Activated B cell treated with CpG ODN at 0.5 μM for 24 hours (primary cell): ENCODE results near the gene RORC. TPM values are rescaled to one million over a fixed set of nuclear protein-coding genes. Genes with fewer than 3 reads are reported as not detected.
"Not testable (repeated sequence)": the region's sequence is repeated elsewhere in the genome, so short reads cannot be mapped to it uniquely, and the experiment has no call there.

Experiments
- ATAC-seq: fragments of 200-7000 bp; cut with Tn5 transposase; one replicate; pipeline ENCODE4 v1.10.0; 2021; ENCODE audit warnings: low read depth, mild to moderate bottlenecking, moderate library complexity
- CTCF ChIA-PET: fragments of 350-600 bp; sonication (Branson Sonifier 250); formaldehyde crosslinking; loops from one replicate; lab custom pipeline; 2021; ENCODE audit warnings: antibody characterized with exemption; lab: Charles Lee
- POLR2A ChIA-PET: fragments of 350-600 bp; sonication (Branson Sonifier 250); formaldehyde crosslinking; loops from one replicate; lab custom pipeline; 2021; ENCODE audit warnings: antibody characterized with exemption; lab: Charles Lee
- DNase-seq: peaks from one replicate; pipeline ENCODE4 v3.0.0; 2022
- H3K27ac Mint-ChIP-seq: one replicate; pipeline ENCODE4 v1.8.0; 2020; ENCODE audit warnings: mixed read lengths
- H3K27me3 Mint-ChIP-seq: one replicate; pipeline ENCODE4 v1.8.0; 2021; ENCODE audit warnings: mixed read lengths
- H3K36me3 Mint-ChIP-seq: one replicate; pipeline ENCODE4 v1.8.0; 2021; ENCODE audit warnings: low read depth, mixed read lengths
- H3K4me1 Mint-ChIP-seq: one replicate; pipeline ENCODE4 v1.8.0; 2021; ENCODE audit warnings: mixed read lengths
- H3K4me3 Mint-ChIP-seq: one replicate; pipeline ENCODE4 v1.8.0; 2020; ENCODE audit warnings: mild to moderate bottlenecking, mixed read lengths
- H3K9me3 Mint-ChIP-seq: one replicate; pipeline ENCODE4 v1.8.0; 2020; ENCODE audit warnings: mixed read lengths
- CTCF ChIP-seq: fragments of 200-600 bp; IDR thresholded peaks from one replicate; pipeline ENCODE4 v1.8.0; 2022; ENCODE audit warnings: antibody characterized with exemption, mild to moderate bottlenecking
- intact Hi-C: fragments of 100-400 bp; cut with micrococcal nuclease; formaldehyde crosslinking; loops from one replicate; pipeline ENCODE4 v1.15.1; 2024
- total RNA-seq: library from RNA; stranded (reverse); gene quantifications from 2 replicates; pipeline ENCODE4 v1.2.3, GENCODE V29; 2022

The RORC gene
- total RNA-seq, 1 donor from 2014 or later, result 0.09 TPM

GRCh38 chr1:151859891-151860293 lies 28.3 kb upstream of the RORC start:
- Mint-ChIP-seq H3K27me3 (peaks cover 3% of the 10 kb centered on the region), H3K27ac (no peak overlapping the region), H3K4me1 (peaks cover 9% of the 10 kb centered on the region), H3K4me3 (no peak overlapping the region), H3K36me3 (no peaks in the 10 kb centered on the region), H3K9me3 (no peaks in the 10 kb centered on the region)
- CTCF ChIA-PET, result interaction anchor here (0.9 to 1.0 kb wide), 2 partner anchors 14 to 142 kb away, joined by 3 read pairs; no protein-coding TSS in a partner anchor
- intact Hi-C loops, result no loop called here
- TF ChIP-seq CTCF, result no peak
- POLR2A ChIA-PET, result interaction anchor here (1.5 kb wide), 1 partner anchor 20 kb away, joined by 4 read pairs; the partner anchor contains the start of gene C2CD4D
- peak; percentile 34 for ATAC-seq
- no peak for DNase-seq

- POLR2A ChIA-PET, result no interaction called here
- intact Hi-C loops, result no loop called here
- ATAC-seq, result no peak
- CTCF ChIA-PET, result interaction anchor here (0.9 to 1.0 kb wide), 2 partner anchors 13 to 143 kb away, joined by 3 read pairs; no protein-coding TSS in a partner anchor
- Mint-ChIP-seq H3K27me3 (peaks cover 3% of the 10 kb centered on the region), H3K4me3 (no peak overlapping the region), H3K9me3 (no peaks in the 10 kb centered on the region), H3K36me3 (no peaks in the 10 kb centered on the region), H3K4me1 (peaks cover 9% of the 10 kb centered on the region), H3K27ac (no peak overlapping the region)
- TF ChIP-seq CTCF, result no peak
- DNase-seq, result no peak
Measured at GRCh38 chr1:151858886-151859665, 27.5 kb upstream of the RORC start.

- Mint-ChIP-seq H3K27me3 (peaks cover 3% of the 10 kb centered on the region), H3K27ac (no peak overlapping the region), H3K4me1 (peaks cover 9% of the 10 kb centered on the region), H3K9me3 (no peaks in the 10 kb centered on the region), H3K4me3 (no peak overlapping the region), H3K36me3 (no peaks in the 10 kb centered on the region)
- ChIA-PET POLR2A (no interaction called here), CTCF (no interaction called here)
- ATAC-seq (no peak), DNase-seq (no peak)
- intact Hi-C loops, result no loop called here
- no peak for TF ChIP-seq CTCF
Measured at GRCh38 chr1:151858030-151858746, 26.6 kb upstream of the RORC start.

GRCh38 chr1:151855933-151856332 lies 24.3 kb upstream of the RORC start:
- ChIA-PET POLR2A (no interaction called here), CTCF (no interaction called here)
- no peak overlapping the region for H3K4me3 Mint-ChIP-seq
- no peaks in the 10 kb centered on the region for H3K36me3 Mint-ChIP-seq
- no peak for TF ChIP-seq CTCF
- no peak overlapping the region for H3K27ac Mint-ChIP-seq
- ATAC-seq, result no peak
- no peak for DNase-seq
- intact Hi-C loops, result no loop called here
- no peaks in the 10 kb centered on the region for H3K9me3 Mint-ChIP-seq
- peaks cover 9% of the 10 kb centered on the region for H3K4me1 Mint-ChIP-seq
- peaks cover 9% of the 10 kb centered on the region for H3K27me3 Mint-ChIP-seq

GRCh38 chr1:151855516-151855915 lies 23.9 kb upstream of the RORC start:
- POLR2A ChIA-PET, H3K4me1 Mint-ChIP-seq, H3K27ac Mint-ChIP-seq, intact Hi-C loops, H3K9me3 Mint-ChIP-seq, DNase-seq, H3K4me3 Mint-ChIP-seq, H3K36me3 Mint-ChIP-seq, ATAC-seq, CTCF ChIA-PET: not testable (repeated sequence)
- H3K27me3 Mint-ChIP-seq, result peaks cover 12% of the 10 kb centered on the region
